Activated CD4-positive, CD25-positive, alpha-beta regulatory T cell treated with anti-CD3 and anti-CD28 coated beads, Interleukin-2, amount 50 U/mL, for 72 hours (primary cell): ENCODE measurements around the gene HTATIP2.
"Not testable (repeated sequence)": the region's sequence is repeated elsewhere in the genome, so short reads cannot be mapped to it uniquely, and the experiment has no call there.

Experiments
- DNase-seq: peaks from one replicate; pipeline ENCODE4 v3.0.0; 2021

The HTATIP2 gene

GRCh38 chr11:20372081-20372626 is 8.6 kb downstream of the HTATIP2 start:
- DNase-seq: no peak

DNA sequence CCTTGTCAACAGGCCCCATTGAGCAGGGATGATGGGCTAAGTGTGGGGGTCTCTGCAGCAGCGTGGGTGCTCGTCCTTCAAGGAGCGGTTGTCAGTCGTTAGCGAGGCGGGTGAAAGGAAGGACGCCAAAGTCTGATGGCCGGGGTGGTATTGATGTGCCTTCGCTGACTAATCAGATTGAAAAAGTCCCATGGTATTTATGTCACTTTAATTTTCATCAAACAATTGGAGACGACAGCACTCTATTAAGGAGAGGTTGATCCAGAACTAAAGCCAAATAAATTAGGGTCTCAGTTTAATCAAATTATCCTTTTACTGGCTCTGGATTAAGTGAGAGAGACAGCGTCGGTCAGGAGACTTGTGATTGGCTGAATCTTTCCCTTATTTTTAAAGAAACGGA is 9.6 kb downstream of the HTATIP2 start:
- no peak for DNase-seq

- no peak for DNase-seq
Observed at GRCh38 chr11:20373568-20374209, 10.2 kb downstream of the HTATIP2 start.

- no peak for DNase-seq
Observed at GRCh38 chr11:20374741-20375300, 11.3 kb downstream of the HTATIP2 start.

DNA sequence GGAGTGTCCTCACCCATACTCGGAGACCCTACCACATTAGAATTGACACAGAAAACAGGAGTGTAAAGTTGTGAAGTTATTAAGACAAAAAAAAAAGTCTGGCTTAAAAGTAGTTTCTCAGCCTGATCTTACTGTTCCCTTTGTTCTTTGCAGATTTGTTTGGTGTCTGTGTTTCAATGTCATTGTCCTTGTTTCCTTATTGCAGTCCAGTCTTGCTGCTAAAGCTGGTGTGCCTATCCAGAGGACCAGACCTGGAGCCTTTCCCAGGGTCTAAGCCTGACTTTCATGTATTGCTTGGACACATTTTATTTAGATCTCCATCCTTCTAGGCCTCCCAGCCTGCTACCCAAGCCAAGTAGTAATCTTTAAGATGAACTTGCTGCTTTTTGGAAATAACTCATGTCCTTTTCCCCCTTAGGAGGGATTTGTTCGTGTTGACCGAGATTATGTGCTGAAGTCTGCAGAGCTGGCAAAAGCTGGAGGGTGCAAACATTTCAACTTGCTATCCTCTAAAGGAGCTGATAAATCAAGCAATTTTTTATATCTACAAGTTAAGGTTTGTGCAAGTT is 12.7 kb downstream of the HTATIP2 start:
- no peak for DNase-seq

DNA sequence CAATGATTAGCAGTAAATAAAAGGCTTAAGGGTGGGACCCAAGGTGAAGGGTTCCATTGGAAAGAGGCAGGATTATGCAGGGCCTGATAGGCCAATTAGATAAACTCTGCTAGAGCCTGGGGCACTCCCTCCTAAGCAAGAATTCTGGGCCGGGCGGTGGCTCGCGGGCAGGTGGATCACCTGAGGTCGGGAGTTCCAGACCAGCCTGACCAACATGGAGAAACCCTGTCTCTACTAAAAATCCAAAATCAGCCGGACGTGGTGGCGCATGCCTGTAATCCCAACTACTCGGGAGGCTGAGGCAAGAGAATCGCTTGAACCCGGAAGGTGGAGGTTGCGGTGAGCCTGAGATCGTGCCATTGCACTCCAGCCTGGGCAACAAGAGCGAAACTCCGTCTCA is 22.5 kb downstream of the HTATIP2 start:
- not testable (repeated sequence) for DNase-seq

DNA sequence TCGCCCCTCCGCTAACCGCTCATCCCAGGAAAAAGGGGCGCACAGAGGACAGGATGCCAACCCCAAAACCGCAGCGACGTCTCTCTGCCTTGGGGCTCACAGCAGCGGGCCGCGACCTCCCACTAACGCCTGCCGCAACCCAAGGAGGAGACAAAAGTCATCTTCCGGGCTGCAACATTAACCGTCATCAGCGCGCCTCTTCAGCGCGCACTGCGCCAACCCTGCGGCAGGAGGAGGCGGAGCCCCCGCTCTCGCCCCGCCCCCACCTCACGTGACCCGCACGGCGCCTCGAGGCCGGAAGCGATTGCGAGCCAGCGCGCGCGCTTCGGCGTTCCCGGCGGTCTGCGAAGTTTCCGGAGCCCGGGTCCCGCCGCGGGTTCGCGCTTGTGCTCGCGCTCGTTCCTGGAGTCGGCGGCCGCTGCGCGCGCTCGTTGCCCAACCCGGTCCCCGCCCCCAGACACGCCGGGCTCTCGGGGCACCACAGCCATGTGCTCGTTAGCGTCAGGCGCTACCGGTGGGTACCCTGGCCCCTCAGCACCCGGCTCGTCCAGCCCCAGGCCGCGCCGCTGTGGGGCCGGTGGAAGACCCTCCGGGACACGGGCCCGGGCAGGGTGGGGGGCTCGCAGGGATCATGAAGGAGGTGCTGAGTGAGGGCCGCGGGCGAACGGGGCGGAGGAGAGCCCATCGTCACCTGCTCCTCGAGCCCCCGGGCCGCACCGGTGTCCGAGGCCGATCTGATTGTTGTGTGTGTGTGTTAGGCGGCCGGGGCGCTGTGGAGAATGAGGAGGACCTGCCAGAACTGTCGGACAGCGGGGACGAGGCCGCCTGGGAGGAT is 24.0 kb downstream of the HTATIP2 start, which contains the start of gene PRMT3:
Gene PRMT3 (plus strand): TSS at position 456 of the 835 bp plus-strand sequence. CDS start 31 bp downstream, at position 487.
- peak; percentile 98 for DNase-seq

GRCh38 chr11:20388096-20389055 is 24.9 kb downstream of the HTATIP2 start:
- no peak for DNase-seq

GRCh38 chr11:20397281-20397680 is 33.8 kb downstream of the HTATIP2 start:
- DNase-seq: no peak

DNA sequence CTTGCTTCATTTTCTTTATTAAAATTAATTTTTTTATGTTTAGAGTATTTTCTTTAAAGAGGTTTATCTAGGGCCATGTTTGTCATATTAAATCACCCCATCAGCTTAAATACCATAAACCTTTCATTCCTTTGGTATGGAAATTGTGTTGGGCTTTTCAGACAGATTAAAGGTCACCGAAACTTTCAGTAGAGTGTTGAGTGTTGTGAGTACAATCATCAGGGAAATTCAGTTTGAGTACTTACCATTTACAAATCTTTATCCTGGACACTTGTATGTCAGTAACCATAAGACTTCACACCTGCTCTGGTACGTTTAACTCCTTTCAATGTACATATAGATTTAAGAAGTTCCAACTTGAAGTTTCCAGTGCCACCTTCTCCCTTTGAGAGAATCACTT is 36.0 kb downstream of the HTATIP2 start:
- DNase-seq: no peak

- no peak for DNase-seq
Observed at GRCh38 chr11:20403059-20403458, 39.5 kb downstream of the HTATIP2 start.

- DNase-seq: no peak
Observed at GRCh38 chr11:20406484-20406883, 43.0 kb downstream of the HTATIP2 start.

DNA sequence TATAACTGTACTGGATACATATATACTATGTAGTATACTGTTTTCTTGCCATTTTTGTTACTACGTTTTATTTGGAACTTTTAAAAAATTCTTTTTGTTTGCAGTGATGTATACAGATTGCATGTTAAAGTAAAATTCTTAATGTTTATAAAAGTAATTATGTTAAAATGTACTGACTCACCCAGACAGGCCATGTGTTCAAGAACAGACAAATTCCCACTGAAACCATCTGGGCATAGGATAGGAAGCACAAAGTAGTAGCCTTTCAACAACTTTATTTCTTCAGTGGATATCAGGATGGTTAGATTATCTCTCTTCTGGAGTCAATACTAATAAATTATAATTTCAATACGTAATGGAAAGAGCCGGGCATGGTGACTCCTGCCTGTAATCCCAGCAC is 43.8 kb downstream of the HTATIP2 start:
- DNase-seq: no peak

DNA sequence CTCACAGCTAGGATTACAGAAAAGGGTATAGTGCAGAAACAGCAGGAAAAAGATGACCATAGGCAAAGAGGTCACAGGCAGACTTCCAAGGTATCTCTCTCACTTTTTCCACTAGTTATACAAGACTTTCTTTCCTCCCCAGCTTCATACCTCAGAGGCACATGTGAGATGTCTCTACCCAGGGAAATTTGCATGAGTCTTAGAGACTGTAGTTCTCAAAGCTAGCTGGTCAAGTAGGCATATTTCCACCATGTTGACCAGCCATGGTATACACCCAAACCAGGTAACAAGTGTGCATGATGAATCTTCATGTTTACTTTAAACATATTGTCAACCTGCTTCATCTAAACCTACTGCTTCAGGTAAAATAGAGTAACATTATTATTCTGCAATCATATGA is 51.9 kb downstream of the HTATIP2 start:
- no peak for DNase-seq

DNA sequence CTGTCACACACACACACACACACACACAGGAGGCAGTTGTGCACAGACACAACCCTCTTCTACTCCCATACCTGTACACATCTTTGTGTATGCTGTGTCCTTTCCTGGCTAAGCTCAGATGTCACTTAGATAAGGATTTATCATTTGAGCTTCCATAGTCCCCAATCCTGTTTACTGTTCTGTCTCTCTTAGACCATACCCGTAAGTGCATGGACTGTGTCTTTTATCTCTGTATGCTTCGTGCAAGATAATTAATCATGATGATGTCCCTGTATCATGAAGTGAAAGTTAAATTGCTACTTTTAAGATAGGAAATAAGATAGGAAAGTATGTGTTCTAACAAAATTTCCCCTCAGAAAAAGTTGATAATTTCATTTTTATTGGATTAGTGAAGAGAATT is 54.3 kb downstream of the HTATIP2 start:
- DNase-seq: no peak

DNA sequence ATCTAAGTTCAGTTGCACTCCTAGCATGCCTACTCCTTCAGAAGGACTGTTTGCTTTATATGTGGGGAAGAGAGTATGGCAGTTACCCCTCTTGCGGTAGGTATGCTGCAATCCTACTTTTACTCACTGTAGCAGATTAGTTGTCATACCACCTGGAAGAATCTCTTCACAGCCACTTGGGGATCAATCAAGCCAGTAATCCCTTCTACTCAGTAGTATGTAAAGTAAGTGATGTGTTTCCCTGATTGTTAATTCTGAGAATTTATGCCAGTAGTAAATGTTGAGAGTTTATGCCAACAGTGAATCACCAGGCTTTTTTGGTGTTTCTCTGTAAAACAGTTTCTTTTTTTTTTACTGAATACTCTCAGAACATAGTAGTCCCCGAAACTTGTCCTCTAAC is 58.4 kb downstream of the HTATIP2 start:
- no peak for DNase-seq

GRCh38 chr11:20429216-20429615 is 65.7 kb downstream of the HTATIP2 start:
- no peak for DNase-seq
